Ectodermal cell (in vitro differentiated cells): Measurements from ENCODE around the gene C15orf61. TPM values are rescaled to one million over a fixed set of nuclear protein-coding genes. Genes with fewer than 3 reads are reported as not detected.

Experiments used
- H3K27ac ChIP-seq: 2 replicates; pipeline ENCODE4 v1.7.0; 2013; ENCODE audit warnings: mild to moderate bottlenecking, low read depth, low read length; ENCODE audit not compliant: insufficient read depth, poor library complexity, severe bottlenecking
- H3K27me3 ChIP-seq: 2 replicates; pipeline ENCODE4 v1.7.0; 2013; ENCODE audit warnings: mild to moderate bottlenecking, low read length; ENCODE audit not compliant: insufficient read depth, control insufficient read depth, poor library complexity, severe bottlenecking
- H3K36me3 ChIP-seq: one replicate; pipeline ENCODE4 v1.7.0; 2013; ENCODE audit warnings: low read length; ENCODE audit not compliant: control insufficient read depth, insufficient read depth
- H3K4me1 ChIP-seq: one replicate; pipeline ENCODE4 v1.7.0; 2013; ENCODE audit warnings: low read length; ENCODE audit not compliant: control insufficient read depth, insufficient read depth
- H3K4me3 ChIP-seq: 2 replicates; pipeline ENCODE4 v1.7.0; 2013; ENCODE audit warnings: low read depth, low read length, control low read depth; ENCODE audit not compliant: insufficient read depth
- H3K9me3 ChIP-seq: 2 replicates; pipeline ENCODE4 v1.7.0; 2013; ENCODE audit warnings: mild to moderate bottlenecking, low read length, moderate library complexity; ENCODE audit not compliant: control insufficient read depth
- WGBS, 2 experiments: methylation state at CpG; one replicate each; pipeline ENCODE4 v1.1.7; 2013; ENCODE audit warnings: missing lambda C conversion rate in 2 of 2; 5-methylcytosine and 5-hydroxymethylcytosine counted together
- polyA plus RNA-seq, 4 experiments: library from polyadenylated mRNA; stranded (reverse); fragments of 50-300 nt; gene quantifications; one replicate each; pipeline ENCODE4 v1.2.3, GENCODE V29; 2013

C15orf61 gene
- 1.9 TPM for polyA plus RNA-seq (2013, experiment 1 of 4)
- polyA plus RNA-seq (2013, experiment 2 of 4): 3.6 TPM
- polyA plus RNA-seq (2013, experiment 3 of 4): 3.1 TPM
- polyA plus RNA-seq (2013, experiment 4 of 4): 4.1 TPM

DNA sequence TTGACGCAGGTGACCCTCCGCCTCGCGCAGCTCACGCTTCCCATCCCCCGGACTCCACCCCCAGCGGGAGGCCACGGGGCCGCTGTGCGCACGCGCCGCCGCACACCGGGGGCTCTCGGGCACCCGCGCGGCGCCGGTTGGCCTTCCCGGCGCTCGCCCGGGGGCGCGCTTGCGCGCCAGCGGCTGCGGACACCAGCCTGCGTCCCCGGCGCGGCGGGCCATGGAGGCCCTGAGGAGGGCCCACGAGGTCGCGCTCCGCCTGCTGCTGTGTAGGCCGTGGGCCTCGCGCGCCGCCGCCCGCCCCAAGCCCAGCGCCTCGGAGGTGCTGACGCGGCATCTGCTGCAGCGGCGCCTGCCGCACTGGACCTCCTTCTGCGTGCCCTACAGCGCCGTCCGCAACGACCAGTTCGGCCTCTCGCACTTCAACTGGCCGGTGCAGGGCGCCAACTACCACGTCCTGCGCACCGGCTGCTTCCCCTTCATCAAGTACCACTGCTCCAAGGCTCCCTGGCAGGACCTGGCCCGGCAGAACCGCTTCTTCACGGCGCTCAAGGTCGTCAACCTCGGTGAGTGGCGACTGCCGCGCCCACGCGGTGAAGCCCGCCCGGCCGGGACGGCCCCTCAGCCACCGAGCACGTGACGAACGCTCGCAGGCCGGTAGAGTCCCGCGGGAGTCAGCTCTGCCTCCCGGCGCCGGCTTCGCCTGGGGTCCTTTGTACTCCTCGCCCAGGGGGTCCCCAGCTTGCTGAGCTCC, at the start of gene C15orf61:
Gene C15orf61 (plus strand): TSS at position 103 of the 754 bp plus-strand sequence. CDS start 118 bp downstream, at position 221.
- H3K36me3 ChIP-seq: no peaks in the 10 kb centered on the region
- 0% methylated on average over 94 of the region's 94 CpGs for WGBS, 2 experiments

DNA sequence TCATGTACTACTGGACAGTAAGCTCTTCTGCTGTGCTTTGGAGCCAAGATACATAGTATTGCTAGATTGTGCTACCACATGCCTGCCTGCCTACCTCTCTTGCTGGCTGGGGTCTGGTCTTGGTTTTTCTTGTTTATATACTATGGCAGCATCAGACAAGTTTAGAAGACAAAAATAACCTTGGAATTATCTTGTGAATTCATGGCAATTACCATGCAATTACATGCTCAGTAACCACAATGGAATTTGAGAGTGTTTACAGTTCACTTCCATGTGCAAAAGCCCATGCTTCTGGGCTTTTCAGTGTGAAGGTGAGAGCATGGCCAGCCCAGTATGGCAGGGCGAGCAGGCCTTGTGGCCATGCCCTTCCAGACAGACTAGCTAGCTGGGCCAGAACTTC, 48.0 kb upstream of the C15orf61 start:
- H3K4me1 ChIP-seq: no peaks in the 10 kb centered on the region
- no peaks in the 10 kb centered on the region for H3K36me3 ChIP-seq
- H3K4me3 ChIP-seq: no peak overlapping the region
- no peaks in the 10 kb centered on the region for H3K9me3 ChIP-seq
- H3K27ac ChIP-seq: no peak overlapping the region
- H3K27me3 ChIP-seq: no peaks in the 10 kb centered on the region
- WGBS, 2 experiments: 95 to 96% methylated on average over 1 of the region's 1 CpG

More for the DNA sequence above, at the start of gene C15orf61:
- H3K27me3 ChIP-seq: peaks cover 6% of the 10 kb centered on the region
- no peaks in the 10 kb centered on the region for H3K9me3 ChIP-seq
- peaks cover 19% of the 10 kb centered on the region for H3K4me1 ChIP-seq
- peak within 1 kb of the TSS; percentile 74 for H3K27ac ChIP-seq
- H3K4me3 ChIP-seq: peak within 1 kb of the TSS; percentile 70

DNA sequence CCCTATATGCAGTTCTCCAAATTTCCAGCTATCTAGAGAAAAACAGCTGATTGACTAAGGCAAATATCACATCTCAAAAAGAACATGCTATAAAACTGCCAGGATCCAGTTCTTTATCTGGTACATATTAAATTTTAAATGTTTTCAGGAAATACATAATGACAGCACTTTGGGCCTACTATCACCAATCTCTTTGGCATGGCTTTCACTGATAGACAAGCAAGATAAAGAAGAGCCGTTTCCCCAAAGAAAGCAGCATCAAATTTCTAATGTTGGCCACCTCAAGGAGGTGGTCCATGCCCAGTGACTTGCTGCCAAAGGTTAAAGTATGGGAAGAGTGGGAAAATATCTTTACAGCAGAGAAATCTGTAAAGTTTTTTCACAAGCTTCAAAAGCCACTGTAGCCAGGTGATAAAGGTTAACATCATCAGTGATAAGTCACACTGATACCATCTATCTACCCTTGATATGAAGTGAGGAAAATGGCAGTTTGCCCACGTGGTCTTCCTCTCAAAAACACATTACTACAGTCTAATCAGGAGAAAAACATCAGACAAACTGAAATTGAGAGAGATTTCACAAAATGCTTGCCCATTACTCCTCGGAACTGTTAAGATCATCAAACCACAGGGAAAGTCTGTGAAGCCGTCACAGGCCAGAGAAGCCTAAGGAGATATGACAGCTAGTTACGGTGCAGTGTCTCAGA, 46.4 kb upstream of the C15orf61 start:
- Histone ChIP-seq H3K27ac (no peak overlapping the region), H3K36me3 (no peaks in the 10 kb centered on the region), H3K9me3 (no peaks in the 10 kb centered on the region), H3K4me1 (no peaks in the 10 kb centered on the region), H3K27me3 (no peaks in the 10 kb centered on the region), H3K4me3 (no peak overlapping the region)
- WGBS, 2 experiments: 84 to 96% methylated on average over 5 of the region's 5 CpGs

DNA sequence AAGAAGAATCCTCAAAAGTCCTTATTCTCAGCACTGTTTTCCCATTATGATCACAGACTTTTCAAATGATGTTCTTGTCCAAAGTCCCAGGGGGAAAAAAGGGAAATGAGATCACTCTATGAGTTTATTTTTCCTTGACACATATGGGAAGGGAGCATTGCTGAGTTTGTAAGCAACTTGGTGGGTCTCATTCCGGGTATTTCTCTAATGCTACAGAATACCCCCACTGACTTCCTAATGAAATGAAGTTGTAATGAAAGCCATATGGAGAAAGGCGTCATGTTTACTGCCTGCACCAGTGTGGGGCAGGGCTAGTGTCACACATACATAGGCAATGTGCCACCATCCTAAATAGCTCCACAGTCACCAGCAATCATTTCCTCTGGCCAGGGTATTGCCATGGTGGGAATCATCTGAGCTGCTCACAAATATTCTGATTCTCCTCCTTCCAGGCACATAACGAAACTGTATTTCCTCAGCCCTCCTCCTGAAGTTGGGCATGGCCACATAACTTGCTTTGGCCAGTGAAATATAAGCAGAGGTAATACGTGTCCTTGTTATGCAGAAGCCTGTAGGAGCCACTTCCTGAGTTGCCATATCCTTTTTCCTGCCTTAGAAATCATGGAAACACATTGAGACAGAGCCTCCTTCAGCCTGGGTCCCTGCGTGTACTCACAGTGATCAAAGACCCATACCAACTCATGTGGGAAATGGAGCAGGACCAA, 41.0 kb upstream of the C15orf61 start:
- no peaks in the 10 kb centered on the region for H3K36me3 ChIP-seq

DNA sequence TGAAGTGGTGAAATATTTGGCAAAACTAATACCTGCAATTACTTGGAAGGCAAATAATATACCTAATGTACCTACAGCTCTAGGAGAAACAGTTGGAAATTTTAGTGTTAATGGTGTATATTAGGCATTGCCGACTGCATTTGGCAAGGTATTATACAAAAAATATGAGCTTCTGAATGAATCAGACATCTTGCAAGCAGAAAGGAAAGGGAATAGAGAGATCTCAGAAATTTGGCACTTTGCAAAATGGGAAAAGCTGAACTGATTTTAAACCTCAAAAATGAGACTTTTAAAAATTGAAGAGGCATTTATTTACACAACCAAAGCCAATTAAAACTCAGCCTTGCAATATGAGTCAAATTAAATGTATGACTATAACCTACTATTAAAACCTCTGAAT, 40.2 kb upstream of the C15orf61 start:
- no peak overlapping the region for H3K27ac ChIP-seq
- no peaks in the 10 kb centered on the region for H3K4me1 ChIP-seq
- H3K27me3 ChIP-seq: no peaks in the 10 kb centered on the region
- WGBS, 2 experiments: 94 to 100% methylated on average over 1 of the region's 1 CpG
- no peaks in the 10 kb centered on the region for H3K9me3 ChIP-seq
- H3K36me3 ChIP-seq: no peaks in the 10 kb centered on the region
- H3K4me3 ChIP-seq: no peak overlapping the region

More for the DNA sequence above, 41.0 kb upstream of the C15orf61 start:
- 86 to 96% methylated on average over 5 of the region's 5 CpGs for WGBS, 2 experiments
- Histone ChIP-seq H3K27me3 (no peaks in the 10 kb centered on the region), H3K4me3 (no peak overlapping the region), H3K4me1 (no peaks in the 10 kb centered on the region), H3K27ac (no peak overlapping the region), H3K9me3 (no peaks in the 10 kb centered on the region)

DNA sequence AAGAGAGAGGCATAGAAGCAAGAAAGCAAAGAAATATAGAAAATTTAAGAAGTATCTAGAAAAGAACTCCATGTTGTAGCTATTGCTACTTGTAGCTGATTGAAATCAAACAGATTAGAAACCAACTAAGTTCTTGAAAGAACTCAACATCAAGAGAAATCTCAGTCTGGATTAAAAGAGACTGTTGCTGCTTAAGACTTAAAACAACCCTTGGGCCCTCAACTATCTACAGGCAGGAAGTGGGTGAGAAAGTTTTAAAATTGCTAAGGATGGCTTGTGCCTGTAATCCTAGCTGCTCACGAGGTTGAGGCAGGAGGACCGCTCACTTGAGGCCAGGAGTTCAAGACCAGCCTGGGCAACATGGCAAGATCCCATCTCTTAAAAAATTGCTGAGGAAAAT, 39.3 kb upstream of the C15orf61 start:
- no peak overlapping the region for H3K4me3 ChIP-seq
- no peak overlapping the region for H3K27ac ChIP-seq
- H3K4me1 ChIP-seq: no peaks in the 10 kb centered on the region
- WGBS, 2 experiments: 87 to 94% methylated on average over 2 of the region's 2 CpGs
- H3K27me3 ChIP-seq: no peaks in the 10 kb centered on the region
- no peaks in the 10 kb centered on the region for H3K36me3 ChIP-seq
- no peaks in the 10 kb centered on the region for H3K9me3 ChIP-seq

DNA sequence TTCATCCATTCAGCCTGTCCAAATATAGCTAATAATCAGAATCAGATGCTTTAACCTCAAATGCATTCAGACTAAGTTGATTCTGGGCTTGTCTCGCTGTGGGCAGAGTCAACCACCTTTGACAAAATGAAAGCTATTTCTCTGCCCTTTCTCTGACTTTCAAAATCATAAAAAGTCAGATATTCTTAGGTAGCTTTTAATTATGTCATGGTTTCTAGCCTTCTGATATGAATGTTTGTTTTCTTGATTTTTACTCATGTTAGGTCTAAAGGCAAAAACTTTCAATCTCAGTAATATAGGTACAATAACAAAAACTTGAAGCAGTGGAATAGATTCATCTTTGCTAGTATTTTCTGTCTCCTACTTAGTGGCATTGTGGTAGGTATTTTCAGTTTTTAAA, 25.3 kb upstream of the C15orf61 start:
- Histone ChIP-seq H3K9me3 (no peaks in the 10 kb centered on the region), H3K27me3 (no peaks in the 10 kb centered on the region), H3K4me1 (no peaks in the 10 kb centered on the region), H3K36me3 (no peaks in the 10 kb centered on the region), H3K4me3 (no peak overlapping the region), H3K27ac (no peak overlapping the region)
- 92 to 100% methylated on average over 1 of the region's 1 CpG for WGBS, 2 experiments

DNA sequence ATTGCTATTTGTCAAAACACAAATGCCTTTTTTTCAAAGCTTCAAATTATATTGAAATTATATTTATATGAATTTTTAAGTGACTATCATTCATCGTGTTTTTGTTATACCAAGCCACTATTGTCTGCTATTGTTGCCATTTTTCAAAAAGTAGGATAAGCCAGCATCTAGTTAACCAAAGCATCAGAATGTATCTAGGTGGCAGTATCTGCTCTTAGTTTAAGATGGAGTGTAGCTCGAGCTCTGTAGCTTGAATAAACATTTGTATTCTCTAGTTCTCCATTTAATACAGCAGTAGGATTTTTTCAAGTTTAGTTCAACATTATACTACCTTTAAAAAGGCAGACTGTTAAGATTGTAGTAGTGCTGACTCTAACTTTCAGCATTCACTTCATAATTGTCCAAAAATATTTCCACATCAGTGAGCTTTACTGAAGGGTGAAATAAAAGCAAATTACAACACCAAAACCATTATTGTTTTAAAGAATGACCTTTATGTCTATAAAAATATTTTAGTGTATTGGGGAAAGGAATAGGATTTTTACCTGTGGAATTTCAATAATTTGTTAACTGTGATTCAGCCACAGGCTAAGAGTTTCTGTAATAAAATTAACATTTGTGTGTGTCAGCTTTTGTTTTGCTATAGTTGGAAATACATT, 19.6 kb upstream of the C15orf61 start:
- Histone ChIP-seq H3K9me3 (no peaks in the 10 kb centered on the region), H3K4me1 (peaks cover 4% of the 10 kb centered on the region), H3K27me3 (no peaks in the 10 kb centered on the region), H3K27ac (no peak overlapping the region), H3K4me3 (no peak overlapping the region), H3K36me3 (no peaks in the 10 kb centered on the region)
- 69% methylated on average over 2 of the region's 2 CpGs; no CpG with 5 or more reads in 1 of the 2 experiments for WGBS, 2 experiments

DNA sequence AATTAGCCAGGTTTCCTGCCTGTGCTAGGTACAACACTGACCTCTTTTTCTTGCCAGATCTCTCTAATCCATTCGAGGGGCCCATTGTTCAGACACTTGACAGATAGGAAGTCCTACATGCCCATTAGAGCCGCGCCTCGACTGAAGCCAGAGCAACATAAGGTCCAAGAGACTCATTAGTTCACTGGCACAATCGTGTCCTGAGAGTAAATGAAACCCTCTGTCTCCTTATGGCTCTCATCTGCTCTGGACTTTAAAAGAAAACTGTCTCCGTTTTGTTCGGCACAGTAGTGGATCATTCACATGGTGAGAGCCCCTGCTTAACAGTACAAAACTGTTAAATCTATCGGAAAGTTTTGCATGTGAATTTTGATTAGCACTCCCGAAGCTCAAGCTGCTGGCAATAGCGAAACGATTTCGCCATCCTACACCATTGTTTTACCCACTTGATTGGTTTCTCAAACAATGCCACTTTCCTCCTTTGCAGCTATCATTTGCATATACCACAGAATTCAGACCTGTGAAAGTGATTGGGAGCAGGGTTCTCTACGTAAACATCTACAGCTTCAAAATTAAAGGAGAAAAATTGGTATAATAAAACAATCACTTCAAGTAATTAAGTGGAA, 19.0 kb upstream of the C15orf61 start:
- Histone ChIP-seq H3K27me3 (no peaks in the 10 kb centered on the region), H3K36me3 (no peaks in the 10 kb centered on the region), H3K9me3 (no peaks in the 10 kb centered on the region), H3K27ac (no peak overlapping the region), H3K4me1 (peaks cover 4% of the 10 kb centered on the region), H3K4me3 (no peak overlapping the region)
- 65 to 67% methylated on average over 12 of the region's 13 CpGs for WGBS, 2 experiments
